ENCODE results near the gene MTNR1B. TPM values are rescaled to one million over a fixed set of nuclear protein-coding genes. Genes with fewer than 3 reads are reported as not detected.

The MTNR1B gene
- total RNA-seq: not detected in 2 replicates

GRCh38 chr11:92969634-92970347 lies at the start of gene MTNR1B:
MTNR1B (plus strand) TSS chr11:92969651; CDS start chr11:92969726, 75 bp downstream.
- no peaks in the 10 kb centered on the region for H3K9me3 Mint-ChIP-seq
- no peaks in the 10 kb centered on the region for H3K36me3 Mint-ChIP-seq (ENCODE audit: low read depth)
- H3K27me3 Mint-ChIP-seq (ENCODE audit: low read depth): peaks cover 20% of the 10 kb centered on the region
- H3K27ac Mint-ChIP-seq: no peak within 1 kb of the TSS
- H3K4me3 Mint-ChIP-seq (ENCODE audit: low read depth): no peak within 1 kb of the TSS
- intact Hi-C loops (cut with micrococcal nuclease): no loop called here
- DNase-seq (ENCODE audit: low spot score): no peak
- H3K4me1 Mint-ChIP-seq (ENCODE audit: low read depth): peaks cover 5% of the 10 kb centered on the region

- Mint-ChIP-seq H3K4me1 (ENCODE audit: low read depth) (no peaks in the 10 kb centered on the region), H3K27ac (no peak overlapping the region), H3K4me3 (ENCODE audit: low read depth) (no peak overlapping the region), H3K36me3 (ENCODE audit: low read depth) (no peaks in the 10 kb centered on the region), H3K27me3 (ENCODE audit: low read depth) (no peaks in the 10 kb centered on the region), H3K9me3 (peaks cover 7% of the 10 kb centered on the region)
- no peak for DNase-seq (ENCODE audit: low spot score)
- intact Hi-C loops (cut with micrococcal nuclease): no loop called here
Measured at GRCh38 chr11:92920331-92920730, 49.1 kb upstream of the MTNR1B start.

DNA sequence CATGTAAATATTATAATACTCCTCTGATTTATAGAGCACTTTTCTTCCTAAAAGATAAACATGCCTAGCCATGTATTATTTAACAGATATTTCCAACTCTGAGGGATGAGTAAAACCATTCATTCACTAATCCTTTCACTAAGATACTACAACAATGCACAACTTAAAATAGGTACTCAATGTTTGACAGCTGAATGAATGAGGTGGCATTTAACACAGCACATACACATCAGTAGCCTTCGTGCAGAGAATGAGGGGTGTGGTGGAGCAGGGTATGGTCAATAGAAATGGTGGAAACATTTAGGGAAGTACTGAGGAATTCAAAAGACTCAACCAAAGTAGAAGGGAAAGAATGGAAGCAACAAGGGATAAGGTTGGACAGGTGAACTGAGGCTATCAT lies 46.7 kb upstream of the MTNR1B start:
- no peak for DNase-seq (ENCODE audit: low spot score)
- H3K27me3 Mint-ChIP-seq (ENCODE audit: low read depth): no peaks in the 10 kb centered on the region
- no peaks in the 10 kb centered on the region for H3K36me3 Mint-ChIP-seq (ENCODE audit: low read depth)
- no peak overlapping the region for H3K4me3 Mint-ChIP-seq (ENCODE audit: low read depth)
- peaks cover 7% of the 10 kb centered on the region for H3K9me3 Mint-ChIP-seq
- H3K4me1 Mint-ChIP-seq (ENCODE audit: low read depth): no peaks in the 10 kb centered on the region
- intact Hi-C loops (cut with micrococcal nuclease): no loop called here
- no peak overlapping the region for H3K27ac Mint-ChIP-seq

GRCh38 chr11:92929246-92929645 lies 40.2 kb upstream of the MTNR1B start:
- Mint-ChIP-seq H3K4me3 (ENCODE audit: low read depth) (no peak overlapping the region), H3K9me3 (peaks cover 7% of the 10 kb centered on the region), H3K4me1 (ENCODE audit: low read depth) (no peaks in the 10 kb centered on the region), H3K36me3 (ENCODE audit: low read depth) (no peaks in the 10 kb centered on the region), H3K27ac (no peak overlapping the region), H3K27me3 (ENCODE audit: low read depth) (no peaks in the 10 kb centered on the region)
- intact Hi-C loops (cut with micrococcal nuclease): no loop called here
- DNase-seq (ENCODE audit: low spot score): no peak

- no peak for DNase-seq (ENCODE audit: low spot score)
Measured at GRCh38 chr11:92929653-92930052, 39.8 kb upstream of the MTNR1B start.

GRCh38 chr11:92931746-92932422 lies 37.6 kb upstream of the MTNR1B start:
- no peaks in the 10 kb centered on the region for H3K4me1 Mint-ChIP-seq (ENCODE audit: low read depth)
- H3K27me3 Mint-ChIP-seq (ENCODE audit: low read depth): no peaks in the 10 kb centered on the region
- intact Hi-C loops (cut with micrococcal nuclease): no loop called here
- no peak overlapping the region for H3K27ac Mint-ChIP-seq
- H3K36me3 Mint-ChIP-seq (ENCODE audit: low read depth): no peaks in the 10 kb centered on the region
- H3K4me3 Mint-ChIP-seq (ENCODE audit: low read depth): no peak overlapping the region
- H3K9me3 Mint-ChIP-seq: no peaks in the 10 kb centered on the region
- no peak for DNase-seq (ENCODE audit: low spot score)

More at GRCh38 chr11:92929653-92930052, 39.8 kb upstream of the MTNR1B start:
- intact Hi-C loops (cut with micrococcal nuclease): no loop called here
- no peak overlapping the region for H3K4me3 Mint-ChIP-seq (ENCODE audit: low read depth)
- no peaks in the 10 kb centered on the region for H3K4me1 Mint-ChIP-seq (ENCODE audit: low read depth)
- no peaks in the 10 kb centered on the region for H3K36me3 Mint-ChIP-seq (ENCODE audit: low read depth)
- H3K27me3 Mint-ChIP-seq (ENCODE audit: low read depth): no peaks in the 10 kb centered on the region
- no peak overlapping the region for H3K27ac Mint-ChIP-seq
- peaks cover 3% of the 10 kb centered on the region for H3K9me3 Mint-ChIP-seq

GRCh38 chr11:92939305-92939704 lies 30.1 kb upstream of the MTNR1B start:
- H3K27me3 Mint-ChIP-seq (ENCODE audit: low read depth): peaks cover 5% of the 10 kb centered on the region
- intact Hi-C loops (cut with micrococcal nuclease): no loop called here
- no peaks in the 10 kb centered on the region for H3K9me3 Mint-ChIP-seq
- no peak overlapping the region for H3K27ac Mint-ChIP-seq
- H3K4me3 Mint-ChIP-seq (ENCODE audit: low read depth): no peak overlapping the region
- H3K4me1 Mint-ChIP-seq (ENCODE audit: low read depth): no peaks in the 10 kb centered on the region
- no peak for DNase-seq (ENCODE audit: low spot score)
- no peaks in the 10 kb centered on the region for H3K36me3 Mint-ChIP-seq (ENCODE audit: low read depth)

DNA sequence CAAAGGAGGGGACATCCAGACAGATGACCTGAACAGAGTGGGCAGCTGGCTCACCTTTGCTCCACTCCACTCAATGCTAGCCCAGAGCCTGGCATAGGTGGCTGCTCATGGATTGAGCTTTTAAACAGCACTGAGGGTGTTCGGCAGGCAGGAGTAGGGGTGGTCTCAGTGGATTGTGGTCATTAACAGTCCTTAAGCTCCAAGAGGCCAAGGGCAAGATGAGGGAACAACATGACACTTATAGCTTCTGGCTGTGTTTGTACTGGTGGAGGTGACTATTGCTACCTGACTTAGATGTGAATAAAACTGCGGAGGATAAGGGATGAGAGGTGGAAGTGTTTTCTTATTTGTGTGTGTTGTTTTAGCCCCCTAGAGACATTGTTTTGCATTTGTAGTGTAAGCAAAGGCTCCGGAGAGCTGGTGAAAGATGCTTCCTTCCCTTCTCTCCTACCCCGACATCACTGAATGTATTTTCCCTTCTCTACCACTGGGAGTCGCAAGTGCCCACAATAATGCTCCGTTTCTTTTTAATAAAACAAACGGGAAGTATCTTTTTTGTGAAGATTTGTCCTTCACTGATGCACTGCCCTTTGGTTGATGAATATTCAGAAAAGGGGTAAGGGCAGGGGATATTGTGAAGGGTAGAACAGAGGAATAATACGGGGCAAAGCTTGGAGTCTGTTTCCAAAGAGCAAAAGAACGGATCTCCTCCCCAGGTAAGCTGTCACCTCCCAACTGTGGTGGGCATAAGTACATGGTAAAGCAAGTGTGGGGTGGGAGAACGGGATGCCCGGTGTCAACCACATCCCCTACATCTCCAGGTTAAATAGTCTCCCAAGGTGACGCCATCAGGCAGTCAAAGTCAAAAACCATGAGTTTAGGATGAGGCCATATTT lies 27.5 kb upstream of the MTNR1B start:
- Mint-ChIP-seq H3K36me3 (ENCODE audit: low read depth) (no peaks in the 10 kb centered on the region), H3K4me3 (ENCODE audit: low read depth) (no peak overlapping the region), H3K4me1 (ENCODE audit: low read depth) (no peaks in the 10 kb centered on the region), H3K9me3 (no peaks in the 10 kb centered on the region), H3K27ac (no peak overlapping the region), H3K27me3 (ENCODE audit: low read depth) (peaks cover 9% of the 10 kb centered on the region)
- intact Hi-C loops (cut with micrococcal nuclease): loop anchor here (1.0 to 5.0 kb wide), 4 partner anchors 125 to 710 kb away; no protein-coding TSS in a partner anchor
- no peak for DNase-seq (ENCODE audit: low spot score)

DNA sequence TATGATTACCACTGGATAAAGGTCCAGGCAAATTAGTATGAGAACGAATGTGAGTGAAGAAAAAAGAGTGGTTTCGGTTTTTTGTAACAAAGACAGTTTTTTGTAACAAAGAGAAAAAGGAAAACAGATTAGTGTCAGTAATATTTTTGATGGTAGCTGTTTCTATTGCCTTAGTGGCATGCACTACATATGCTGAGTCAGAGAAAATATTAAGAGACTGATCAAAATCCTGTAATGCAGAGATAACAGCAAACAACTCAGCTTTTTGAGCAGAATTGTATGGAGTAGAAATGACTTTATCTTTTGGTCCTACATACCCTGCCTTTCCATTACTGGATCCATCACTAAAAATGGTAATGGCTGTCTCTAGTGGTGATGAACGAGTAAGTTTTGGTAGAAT lies 22.7 kb upstream of the MTNR1B start:
- no peak for DNase-seq (ENCODE audit: low spot score)
- peaks cover 6% of the 10 kb centered on the region for H3K9me3 Mint-ChIP-seq
- no peak overlapping the region for H3K4me3 Mint-ChIP-seq (ENCODE audit: low read depth)
- H3K27me3 Mint-ChIP-seq (ENCODE audit: low read depth): peaks cover 6% of the 10 kb centered on the region
- H3K4me1 Mint-ChIP-seq (ENCODE audit: low read depth): no peaks in the 10 kb centered on the region
- H3K27ac Mint-ChIP-seq: no peak overlapping the region
- no peaks in the 10 kb centered on the region for H3K36me3 Mint-ChIP-seq (ENCODE audit: low read depth)
- intact Hi-C loops (cut with micrococcal nuclease): no loop called here

- H3K27me3 Mint-ChIP-seq (ENCODE audit: low read depth): peaks cover 3% of the 10 kb centered on the region
- no peaks in the 10 kb centered on the region for H3K4me1 Mint-ChIP-seq (ENCODE audit: low read depth)
- no peak overlapping the region for H3K4me3 Mint-ChIP-seq (ENCODE audit: low read depth)
- no peak for DNase-seq (ENCODE audit: low spot score)
- intact Hi-C loops (cut with micrococcal nuclease): no loop called here
- H3K27ac Mint-ChIP-seq: no peak overlapping the region
- H3K36me3 Mint-ChIP-seq (ENCODE audit: low read depth): no peaks in the 10 kb centered on the region
- peaks cover 6% of the 10 kb centered on the region for H3K9me3 Mint-ChIP-seq
Measured at GRCh38 chr11:92948116-92948515, 21.3 kb upstream of the MTNR1B start.

DNA sequence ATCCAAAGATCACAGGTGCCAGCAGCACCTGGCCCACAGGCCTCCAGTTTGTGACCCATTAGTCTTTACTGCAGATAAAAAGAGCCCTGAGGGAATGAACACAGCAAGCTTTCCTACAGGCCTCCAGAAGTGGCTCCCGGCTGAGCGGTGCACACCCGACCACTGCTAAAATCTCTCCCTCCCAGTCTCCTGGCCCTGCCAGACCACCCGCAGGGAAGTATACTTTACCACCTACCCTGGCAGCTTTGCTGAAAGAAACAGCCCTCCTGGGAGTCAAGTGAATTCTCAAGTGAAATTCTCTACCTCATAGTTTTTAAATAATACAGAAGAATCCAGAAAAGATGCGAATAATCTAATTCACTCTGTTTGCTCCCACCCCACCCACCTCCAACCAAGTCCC lies 15.4 kb upstream of the MTNR1B start:
- no peak for DNase-seq (ENCODE audit: low spot score)
- Mint-ChIP-seq H3K4me3 (ENCODE audit: low read depth) (no peak overlapping the region), H3K27me3 (ENCODE audit: low read depth) (no peaks in the 10 kb centered on the region), H3K9me3 (no peaks in the 10 kb centered on the region), H3K4me1 (ENCODE audit: low read depth) (no peaks in the 10 kb centered on the region), H3K27ac (no peak overlapping the region), H3K36me3 (ENCODE audit: low read depth) (no peaks in the 10 kb centered on the region)
- intact Hi-C loops (cut with micrococcal nuclease): no loop called here

- DNase-seq (ENCODE audit: low spot score): no peak
- Mint-ChIP-seq H3K9me3 (no peaks in the 10 kb centered on the region), H3K4me3 (ENCODE audit: low read depth) (no peak overlapping the region)
Measured at GRCh38 chr11:92955860-92956259, 13.6 kb upstream of the MTNR1B start.

DNA sequence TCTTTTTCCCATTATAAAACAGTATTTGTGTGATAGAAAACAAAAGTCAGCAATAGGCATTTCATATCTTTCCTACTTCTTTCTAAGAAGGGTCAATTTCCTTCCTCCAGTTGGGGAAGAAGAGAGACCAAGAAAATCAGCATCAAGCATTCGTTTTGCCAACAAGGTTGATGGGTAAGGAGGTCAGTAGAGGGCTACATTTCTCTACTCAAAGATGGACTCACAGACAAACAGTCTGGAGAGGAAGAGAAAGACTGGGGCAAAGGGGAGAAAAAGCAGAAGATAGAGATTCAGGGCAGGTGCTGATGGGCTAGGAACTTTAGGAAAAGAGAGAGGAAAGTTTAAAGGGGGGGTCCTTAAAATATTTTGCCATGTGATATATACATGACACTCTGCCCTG lies 8.6 kb upstream of the MTNR1B start:
- no peaks in the 10 kb centered on the region for H3K4me1 Mint-ChIP-seq (ENCODE audit: low read depth)
- no peaks in the 10 kb centered on the region for H3K36me3 Mint-ChIP-seq (ENCODE audit: low read depth)
- no peak for DNase-seq (ENCODE audit: low spot score)
- H3K27ac Mint-ChIP-seq: no peak overlapping the region
- no peak overlapping the region for H3K4me3 Mint-ChIP-seq (ENCODE audit: low read depth)
- intact Hi-C loops (cut with micrococcal nuclease): no loop called here
- no peaks in the 10 kb centered on the region for H3K9me3 Mint-ChIP-seq
- H3K27me3 Mint-ChIP-seq (ENCODE audit: low read depth): peaks cover 3% of the 10 kb centered on the region

More at GRCh38 chr11:92955860-92956259, 13.6 kb upstream of the MTNR1B start:
- Mint-ChIP-seq H3K4me1 (ENCODE audit: low read depth) (no peaks in the 10 kb centered on the region), H3K36me3 (ENCODE audit: low read depth) (no peaks in the 10 kb centered on the region), H3K27ac (no peak overlapping the region), H3K27me3 (ENCODE audit: low read depth) (peaks cover 1% of the 10 kb centered on the region)
- intact Hi-C loops (cut with micrococcal nuclease): no loop called here

Data from activated T-helper 2 cell treated with anti-CD3 and anti-CD28 coated beads, Interferon-gamma antibody, Interleukin-2, Interleukin-4, amounts not matched to agents 10 μg/mL and 5 μg/mL and 100 μg/mL, durations not matched to agents 14 hours and 24 hours and 36 hours (primary cell).